DND-41 (cell line): ENCODE data around the gene TMEM135.

Source experiments
- ATAC-seq: fragments of 200-7000 bp; cut with Tn5 transposase; 3 replicates; pipeline ENCODE4 v1.9.1; 2021; ENCODE audit warnings: low read depth; ENCODE audit not compliant: insufficient read depth
- DNase-seq: peaks from one replicate; pipeline ENCODE4 v3.0.0-alpha.2; 2020
- H2AFZ ChIP-seq: 2 replicates; pipeline ENCODE4 v1.6.0; 2012; ENCODE audit warnings: low read depth, low read length
- H3K27ac ChIP-seq: 2 replicates; pipeline ENCODE4 v1.5.1; 2012; ENCODE audit warnings: low read length, inconsistent platforms
- H3K27me3 ChIP-seq: fragments of 200-600 bp; sonication (generic); 2 replicates; pipeline ENCODE4 v1.6.0; 2012; ENCODE audit warnings: low read length, mild to moderate bottlenecking, inconsistent platforms; ENCODE audit not compliant: insufficient read depth, poor library complexity
- H3K36me3 ChIP-seq: 2 replicates; pipeline ENCODE4 v1.5.1; 2012; ENCODE audit warnings: low read length, inconsistent platforms; ENCODE audit not compliant: insufficient read depth
- H3K4me1 ChIP-seq: 2 replicates; pipeline ENCODE4 v1.5.1; 2012; ENCODE audit warnings: mild to moderate bottlenecking, low read length; ENCODE audit not compliant: insufficient read depth
- H3K4me2 ChIP-seq: 2 replicates; pipeline ENCODE4 v1.6.0; 2012; ENCODE audit warnings: mild to moderate bottlenecking, moderate library complexity, low read length, inconsistent platforms; ENCODE audit not compliant: insufficient read depth
- H3K4me3 ChIP-seq, 2 experiments: fragments of 200-600 bp in 1 of 2; shearing (Covaris generic) in 1 of 2; 2 replicates each; pipeline ENCODE4 v1.5.1; 2012 to 2016; ENCODE audit warnings: inconsistent platforms in 2 of 2, low read length in 2 of 2, mild to moderate bottlenecking in 2 of 2, low read depth in 1 of 2, moderate library complexity in 1 of 2
- H3K79me2 ChIP-seq: 2 replicates; pipeline ENCODE4 v1.6.0; 2012; ENCODE audit warnings: low read length, inconsistent platforms; ENCODE audit not compliant: insufficient read depth
- H3K9ac ChIP-seq: 2 replicates; pipeline ENCODE4 v1.6.0; 2012; ENCODE audit warnings: low read depth, mild to moderate bottlenecking, inconsistent platforms, low read length, moderate library complexity
- H3K9me3 ChIP-seq: 2 replicates; pipeline ENCODE4 v1.5.1; 2012; ENCODE audit warnings: low read length, moderate library complexity, mild to moderate bottlenecking, inconsistent platforms; ENCODE audit not compliant: insufficient read depth, severe bottlenecking
- H4K20me1 ChIP-seq: 2 replicates; pipeline ENCODE4 v1.6.0; 2012; ENCODE audit warnings: low read length; ENCODE audit not compliant: insufficient read depth
- EZH2 ChIP-seq: IDR thresholded peaks from 3 replicates; pipeline ENCODE4 v1.6.1; 2012; ENCODE audit warnings: borderline replicate concordance, low read depth, mild to moderate bottlenecking, moderate library complexity, low read length, inconsistent platforms; ENCODE audit not compliant: severe bottlenecking
- TF ChIP-seq, protein P1 (sequence below): IDR thresholded peaks from 2 replicates; pipeline ENCODE4 v1.5.1; 2012; ENCODE audit warnings: borderline replicate concordance, low read length, moderate library complexity, mild to moderate bottlenecking; ENCODE audit not compliant: poor library complexity, severe bottlenecking; ENCODE audit errors: extremely low read depth

TMEM135 gene

DNA sequence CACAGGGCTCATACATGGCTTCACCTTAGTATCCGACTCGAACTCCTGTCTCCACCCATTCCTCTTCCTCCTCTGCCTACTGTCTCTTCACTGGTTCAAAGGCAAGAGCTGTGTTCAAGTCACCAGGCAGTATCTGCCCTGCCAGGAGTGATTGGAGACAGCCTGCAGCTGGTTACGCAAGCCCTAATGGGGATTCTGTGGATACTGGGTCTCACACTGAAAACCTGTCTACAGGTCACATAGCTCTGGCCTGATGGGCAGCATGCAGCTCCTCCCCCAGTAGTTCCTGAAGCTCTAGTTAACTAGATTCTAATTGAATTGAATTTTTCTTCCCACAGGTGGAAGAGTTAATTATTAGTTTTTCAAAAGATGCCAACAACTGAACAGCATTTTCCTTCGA, 332.2 kb downstream of the TMEM135 start:
- TF ChIP-seq EZH2: no peak
- TF ChIP-seq, protein P1, sequence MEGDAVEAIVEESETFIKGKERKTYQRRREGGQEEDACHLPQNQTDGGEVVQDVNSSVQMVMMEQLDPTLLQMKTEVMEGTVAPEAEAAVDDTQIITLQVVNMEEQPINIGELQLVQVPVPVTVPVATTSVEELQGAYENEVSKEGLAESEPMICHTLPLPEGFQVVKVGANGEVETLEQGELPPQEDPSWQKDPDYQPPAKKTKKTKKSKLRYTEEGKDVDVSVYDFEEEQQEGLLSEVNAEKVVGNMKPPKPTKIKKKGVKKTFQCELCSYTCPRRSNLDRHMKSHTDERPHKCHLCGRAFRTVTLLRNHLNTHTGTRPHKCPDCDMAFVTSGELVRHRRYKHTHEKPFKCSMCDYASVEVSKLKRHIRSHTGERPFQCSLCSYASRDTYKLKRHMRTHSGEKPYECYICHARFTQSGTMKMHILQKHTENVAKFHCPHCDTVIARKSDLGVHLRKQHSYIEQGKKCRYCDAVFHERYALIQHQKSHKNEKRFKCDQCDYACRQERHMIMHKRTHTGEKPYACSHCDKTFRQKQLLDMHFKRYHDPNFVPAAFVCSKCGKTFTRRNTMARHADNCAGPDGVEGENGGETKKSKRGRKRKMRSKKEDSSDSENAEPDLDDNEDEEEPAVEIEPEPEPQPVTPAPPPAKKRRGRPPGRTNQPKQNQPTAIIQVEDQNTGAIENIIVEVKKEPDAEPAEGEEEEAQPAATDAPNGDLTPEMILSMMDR: no peak
- H3K27me3 ChIP-seq: peaks cover 1% of the 10 kb centered on the region
- no peaks in the 10 kb centered on the region for H3K79me2 ChIP-seq
- no peaks in the 10 kb centered on the region for H3K9me3 ChIP-seq
- no peaks in the 10 kb centered on the region for H3K36me3 ChIP-seq
- DNase-seq (no peak), ATAC-seq (no peak)
- H2AFZ ChIP-seq: no peak overlapping the region
- H3K9ac ChIP-seq: no peak overlapping the region
- no peaks in the 10 kb centered on the region for H4K20me1 ChIP-seq
- no peaks in the 10 kb centered on the region for H3K4me1 ChIP-seq
- no peak overlapping the region for H3K4me2 ChIP-seq
- no peak overlapping the region for H3K4me3 ChIP-seq
- H3K27ac ChIP-seq: no peak overlapping the region

DNA sequence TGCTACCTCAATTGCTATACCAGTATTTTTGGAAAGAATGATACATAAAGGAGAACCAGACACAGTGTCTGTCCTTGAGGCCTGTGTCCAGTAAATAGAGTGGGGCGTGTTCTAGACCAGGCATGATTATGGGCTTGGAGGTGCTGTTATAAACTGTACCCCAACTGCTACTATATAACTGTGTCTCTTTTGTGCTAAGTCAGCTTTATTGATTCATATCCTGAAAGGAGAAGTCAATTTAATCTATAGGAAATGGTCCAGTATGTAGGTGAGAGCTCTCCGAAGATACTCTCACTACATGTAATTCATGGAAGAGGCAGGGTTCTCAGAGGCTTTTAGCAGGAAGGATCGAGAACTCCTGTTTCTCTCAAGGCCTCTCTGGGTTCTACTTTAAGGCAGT, 334.3 kb downstream of the TMEM135 start:
- ATAC-seq: no peak
- H3K27ac ChIP-seq: no peak overlapping the region
- H3K9me3 ChIP-seq: no peaks in the 10 kb centered on the region
- no peak overlapping the region for H3K4me2 ChIP-seq
- no peak overlapping the region for H2AFZ ChIP-seq
- no peaks in the 10 kb centered on the region for H4K20me1 ChIP-seq
- no peaks in the 10 kb centered on the region for H3K36me3 ChIP-seq
- TF ChIP-seq EZH2: no peak
- TF ChIP-seq, protein P1: no peak
- no peak overlapping the region for H3K4me3 ChIP-seq
- H3K4me1 ChIP-seq: no peaks in the 10 kb centered on the region
- no peak overlapping the region for H3K9ac ChIP-seq
- no peak for DNase-seq
- peaks cover 4% of the 10 kb centered on the region for H3K27me3 ChIP-seq
- no peaks in the 10 kb centered on the region for H3K79me2 ChIP-seq
